ENCODE measurements around the gene THOC7.

DNA sequence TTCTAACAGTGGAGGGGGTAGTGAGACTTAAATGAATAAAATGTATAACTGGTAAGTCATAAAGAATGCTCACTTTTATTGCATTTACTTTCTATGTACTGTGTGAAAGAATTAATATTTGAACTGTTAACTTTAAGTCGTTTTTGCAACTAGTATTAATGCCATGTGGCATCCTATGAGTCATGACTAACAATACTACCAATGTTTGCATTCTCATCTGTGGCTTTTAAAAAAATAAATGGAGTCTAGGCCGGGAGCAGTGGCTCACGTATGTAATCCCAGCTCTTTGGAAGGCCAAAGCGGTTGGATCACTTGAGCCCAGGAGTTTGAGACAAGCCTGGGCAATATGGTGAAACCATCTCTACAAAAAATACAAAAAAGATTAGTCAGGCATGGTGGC lies 39.3 kb downstream of the THOC7 start:
- TF ChIP-seq USF2 (IDR thresholded peaks at IDR 0.05; ENCODE audit: low read depth, low read length): no peak
- TF ChIP-seq POLR2A (IDR thresholded peaks at IDR 0.05; ENCODE audit: low read depth, low read length): no peak
- TF ChIP-seq BHLHE40 (IDR thresholded peaks at IDR 0.05; ENCODE audit: low read depth, low read length): no peak
- TF ChIP-seq, protein P1, sequence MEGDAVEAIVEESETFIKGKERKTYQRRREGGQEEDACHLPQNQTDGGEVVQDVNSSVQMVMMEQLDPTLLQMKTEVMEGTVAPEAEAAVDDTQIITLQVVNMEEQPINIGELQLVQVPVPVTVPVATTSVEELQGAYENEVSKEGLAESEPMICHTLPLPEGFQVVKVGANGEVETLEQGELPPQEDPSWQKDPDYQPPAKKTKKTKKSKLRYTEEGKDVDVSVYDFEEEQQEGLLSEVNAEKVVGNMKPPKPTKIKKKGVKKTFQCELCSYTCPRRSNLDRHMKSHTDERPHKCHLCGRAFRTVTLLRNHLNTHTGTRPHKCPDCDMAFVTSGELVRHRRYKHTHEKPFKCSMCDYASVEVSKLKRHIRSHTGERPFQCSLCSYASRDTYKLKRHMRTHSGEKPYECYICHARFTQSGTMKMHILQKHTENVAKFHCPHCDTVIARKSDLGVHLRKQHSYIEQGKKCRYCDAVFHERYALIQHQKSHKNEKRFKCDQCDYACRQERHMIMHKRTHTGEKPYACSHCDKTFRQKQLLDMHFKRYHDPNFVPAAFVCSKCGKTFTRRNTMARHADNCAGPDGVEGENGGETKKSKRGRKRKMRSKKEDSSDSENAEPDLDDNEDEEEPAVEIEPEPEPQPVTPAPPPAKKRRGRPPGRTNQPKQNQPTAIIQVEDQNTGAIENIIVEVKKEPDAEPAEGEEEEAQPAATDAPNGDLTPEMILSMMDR (conservative IDR thresholded peaks at IDR 0.05; ENCODE audit: low read depth, low read length): no peak
- TF ChIP-seq FOS (IDR thresholded peaks at IDR 0.05; ENCODE audit: low read depth, low read length): peak; percentile 53; the same call in 1 of the 2 replicates
- no peak for TF ChIP-seq RAD21 (IDR thresholded peaks at IDR 0.05; ENCODE audit: low read length)
- TF ChIP-seq MAZ (IDR thresholded peaks at IDR 0.05; ENCODE audit: borderline replicate concordance, low read depth, low read length): no peak
- no peak; the same call in 1 of the 2 replicates for TF ChIP-seq CEBPB (IDR thresholded peaks at IDR 0.05; ENCODE audit: low read depth, low read length)
- no peak for TF ChIP-seq NFE2L2 (IDR thresholded peaks at IDR 0.05; ENCODE audit: low read depth, low read length)
- no peak for TF ChIP-seq RFX5 (IDR thresholded peaks at IDR 0.05; ENCODE audit: low read depth, low read length)
- no peak for TF ChIP-seq RCOR1 (IDR thresholded peaks at IDR 0.05; ENCODE audit: insufficient replicate concordance, low read length)
- no peak for TF ChIP-seq SMC3 (IDR thresholded peaks at IDR 0.05; ENCODE audit: low read depth, low read length)
- TF ChIP-seq MXI1 (IDR thresholded peaks at IDR 0.05; ENCODE audit: borderline replicate concordance, low read depth, low read length): no peak
